DOHH2 (cell line): ENCODE measurements around the gene UTS2B.

Source experiments
- H3F3A ChIP-seq: fragments of 200-600 bp; sonication (generic), shearing (Covaris generic); 2 replicates; pipeline ENCODE4 v1.6.0; 2016; ENCODE audit warnings: antibody characterized with exemption, mild to moderate bottlenecking; ENCODE audit not compliant: control insufficient read depth, insufficient read depth
- H3K27ac ChIP-seq: fragments of 200-600 bp; sonication (generic); 2 replicates; pipeline ENCODE4 v1.5.1; 2014; ENCODE audit warnings: low read depth, mild to moderate bottlenecking, low read length, moderate library complexity
- H3K27me3 ChIP-seq: fragments of 200-600 bp; sonication (generic); 2 replicates; pipeline ENCODE4 v1.6.1; 2014; ENCODE audit warnings: mild to moderate bottlenecking, low read length, mixed read lengths; ENCODE audit not compliant: control insufficient read depth
- H3K36me3 ChIP-seq: fragments of 200-600 bp; sonication (generic); 2 replicates; pipeline ENCODE4 v1.6.1; 2014; ENCODE audit warnings: mild to moderate bottlenecking, low read length, moderate library complexity, mixed read lengths; ENCODE audit not compliant: control insufficient read depth
- H3K4me1 ChIP-seq: fragments of 200-600 bp; sonication (generic); 2 replicates; pipeline ENCODE4 v1.6.1; 2014; ENCODE audit warnings: mild to moderate bottlenecking, low read length, mixed read lengths; ENCODE audit not compliant: control insufficient read depth
- H3K4me2 ChIP-seq: fragments of 200-600 bp; sonication (generic); 2 replicates; pipeline ENCODE4 v1.6.0; 2014; ENCODE audit warnings: mild to moderate bottlenecking, low read length, moderate library complexity
- H3K4me3 ChIP-seq: fragments of 200-600 bp; sonication (generic); 2 replicates; pipeline ENCODE4 v1.5.1; 2014; ENCODE audit warnings: mild to moderate bottlenecking, low read length, mixed read lengths
- H3K79me2 ChIP-seq: fragments of 200-600 bp; sonication (generic); 2 replicates; pipeline ENCODE4 v1.6.1; 2014; ENCODE audit warnings: mild to moderate bottlenecking, low read length, mixed read lengths; ENCODE audit not compliant: control insufficient read depth
- H3K9me2 ChIP-seq: fragments of 200-600 bp; sonication (generic); replicated peaks from 2 replicates; pipeline ENCODE4 v1.6.1; 2014; ENCODE audit warnings: mild to moderate bottlenecking, low read length, mixed read lengths; ENCODE audit not compliant: control insufficient read depth
- H3K9me3 ChIP-seq: fragments of 200-600 bp; sonication (generic); 2 replicates; pipeline ENCODE4 v1.6.1; 2014; ENCODE audit warnings: antibody characterized with exemption, low read length, mixed read lengths; ENCODE audit not compliant: control insufficient read depth, insufficient read depth
- H4K20me1 ChIP-seq: fragments of 200-600 bp; sonication (generic); 2 replicates; pipeline ENCODE4 v1.6.0; 2014; ENCODE audit warnings: low read depth, mild to moderate bottlenecking, antibody characterized with exemption, low read length, moderate library complexity; ENCODE audit not compliant: control insufficient read depth, insufficient read depth
- CTCF ChIP-seq: fragments of 200-600 bp; sonication (generic); IDR thresholded peaks from one replicate; pipeline ENCODE4 v1.5.1; 2014; ENCODE audit warnings: antibody characterized with exemption, mild to moderate bottlenecking, low read depth, low read length; ENCODE audit not compliant: poor library complexity, severe bottlenecking
- EZH2phosphoT487 ChIP-seq: fragments of 200-600 bp; sonication (generic); IDR thresholded peaks from 2 replicates; pipeline ENCODE4 v1.6.1; 2017; ENCODE audit warnings: borderline replicate concordance, mild to moderate bottlenecking, antibody characterized with exemption, low read length, moderate library complexity, mixed read lengths

The UTS2B gene

GRCh38 chr3:191302451-191302850, 27.9 kb downstream of the UTS2B start:
- no peak overlapping the region for H3K4me3 ChIP-seq
- H3K36me3 ChIP-seq, result no peaks in the 10 kb centered on the region
- H3K79me2 ChIP-seq, result no peaks in the 10 kb centered on the region
- no peaks in the 10 kb centered on the region for H3K9me3 ChIP-seq
- H3K4me1 ChIP-seq, result peaks cover 11% of the 10 kb centered on the region
- H3K4me2 ChIP-seq, result no peak overlapping the region
- H3K27ac ChIP-seq, result no peak overlapping the region
- no peaks in the 10 kb centered on the region for H3K9me2 ChIP-seq
- H4K20me1 ChIP-seq, result no peaks in the 10 kb centered on the region
- H3K27me3 ChIP-seq, result no peaks in the 10 kb centered on the region
- no peak for TF ChIP-seq EZH2phosphoT487
- no peak for TF ChIP-seq CTCF
- no peaks in the 10 kb centered on the region for H3F3A ChIP-seq

DNA sequence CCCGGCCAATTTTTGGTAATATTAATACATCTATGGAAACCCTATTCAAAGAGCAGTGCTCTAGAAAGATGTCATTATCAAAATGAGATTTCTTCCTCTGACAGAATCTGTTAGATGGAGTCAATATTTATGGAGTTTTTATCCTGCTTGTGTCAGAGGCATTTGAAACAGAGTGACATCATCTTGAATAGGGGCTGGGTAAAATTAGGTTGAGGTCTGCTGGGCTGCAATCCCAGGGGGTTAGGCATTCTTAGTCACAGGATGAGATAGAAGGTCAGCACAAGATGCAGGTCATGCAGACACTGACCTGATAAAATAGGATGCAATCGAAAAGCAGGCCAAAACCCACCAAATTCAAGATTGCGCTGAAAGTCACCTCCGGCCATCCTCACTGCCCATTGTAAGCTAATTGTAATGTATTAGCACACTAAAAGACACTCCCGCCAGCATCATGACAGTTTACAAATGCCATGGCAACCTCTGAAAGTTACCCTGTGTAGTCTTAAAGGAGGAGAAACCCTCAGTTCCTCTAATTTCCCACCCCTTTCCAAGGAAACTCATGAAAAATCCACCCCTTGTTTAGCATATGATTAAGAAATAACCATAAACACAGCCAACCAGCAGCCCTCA, 28.4 kb downstream of the UTS2B start:
- Histone ChIP-seq H3K36me3 (no peaks in the 10 kb centered on the region), H3F3A (no peaks in the 10 kb centered on the region), H3K79me2 (no peaks in the 10 kb centered on the region), H3K9me2 (no peaks in the 10 kb centered on the region), H3K9me3 (no peaks in the 10 kb centered on the region), H4K20me1 (no peaks in the 10 kb centered on the region), H3K4me1 (peaks cover 17% of the 10 kb centered on the region), H3K27me3 (no peaks in the 10 kb centered on the region), H3K27ac (no peak overlapping the region), H3K4me3 (no peak overlapping the region), H3K4me2 (no peak overlapping the region)
- TF ChIP-seq CTCF, result no peak
- TF ChIP-seq EZH2phosphoT487, result no peak

DNA sequence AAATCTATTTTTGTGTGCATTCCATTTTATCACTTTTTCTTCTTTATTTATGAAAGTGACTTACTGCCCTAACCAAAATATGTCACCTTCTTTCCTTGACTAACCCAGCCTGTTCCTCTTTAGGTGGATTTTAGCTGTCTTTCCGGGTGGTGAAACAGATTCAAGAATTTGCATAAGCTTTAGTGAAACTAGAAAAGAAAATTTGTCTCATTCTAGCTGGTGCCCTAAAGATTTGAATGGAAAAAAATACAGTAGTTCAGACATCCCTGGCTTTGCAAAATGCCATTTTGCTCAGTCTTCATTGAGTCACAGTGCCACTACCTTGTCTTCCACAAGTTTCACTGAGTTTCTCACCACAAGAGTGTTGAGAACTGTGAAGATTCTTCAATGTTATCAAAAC, 29.3 kb downstream of the UTS2B start:
- Histone ChIP-seq H3K27ac (peak overlapping the region; percentile 11; the same call in 1 of the 2 replicates), H3K36me3 (no peaks in the 10 kb centered on the region), H3K4me3 (peak overlapping the region; percentile 6; the same call in 1 of the 2 replicates), H3F3A (peaks cover 3% of the 10 kb centered on the region; the same call in 1 of the 2 replicates), H3K9me2 (no peaks in the 10 kb centered on the region), H4K20me1 (no peaks in the 10 kb centered on the region), H3K9me3 (no peaks in the 10 kb centered on the region), H3K79me2 (no peaks in the 10 kb centered on the region), H3K4me1 (peaks cover 26% of the 10 kb centered on the region), H3K4me2 (peak overlapping the region; percentile 38), H3K27me3 (no peaks in the 10 kb centered on the region)
- TF ChIP-seq EZH2phosphoT487, result no peak
- no peak for TF ChIP-seq CTCF
